ENCODE results near the gene METTL3. TPM values are rescaled to one million over a fixed set of nuclear protein-coding genes. Genes with fewer than 3 reads are reported as not detected.
A peak's percentile ranks its signal among the peaks of the same experiment; 100 is the strongest.

METTL3 gene
- total RNA-seq, 4 donors from 2014 or later, result 45.3 to 65.4 (median 58.6) TPM

DNA sequence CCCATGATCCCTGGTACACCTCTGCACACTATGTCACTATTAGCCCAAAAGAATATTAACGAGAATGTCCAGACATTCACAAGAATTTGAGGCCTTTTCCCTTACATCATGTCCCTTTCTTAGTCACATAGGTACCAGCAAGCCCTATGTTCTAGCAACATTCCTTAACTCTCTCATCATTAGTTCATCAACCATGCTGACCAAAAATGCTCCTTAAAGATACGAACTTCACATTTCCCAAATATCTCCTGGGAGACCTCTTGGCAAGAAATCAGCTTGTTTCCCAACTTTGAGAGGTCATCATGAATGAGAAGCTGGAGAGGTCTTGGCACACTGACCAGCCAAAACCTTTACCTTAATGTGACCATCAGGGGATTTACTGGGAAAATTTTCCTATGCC is 10.4 kb upstream of the METTL3 start:
- H3K27me3 ChIP-seq, result no peaks in the 10 kb centered on the region
- no peak overlapping the region for H3K27ac ChIP-seq
- no peaks in the 10 kb centered on the region for H3K9me3 ChIP-seq
- peak in 1 of 2 donors; percentile 19 for DNase-seq (ENCODE audit: low spot score in 2 of 2)
- H3K4me3 ChIP-seq, result no peak overlapping the region
- no peak for TF ChIP-seq EP300 (IDR thresholded peaks at IDR 0.05)
- TF ChIP-seq, protein P1, sequence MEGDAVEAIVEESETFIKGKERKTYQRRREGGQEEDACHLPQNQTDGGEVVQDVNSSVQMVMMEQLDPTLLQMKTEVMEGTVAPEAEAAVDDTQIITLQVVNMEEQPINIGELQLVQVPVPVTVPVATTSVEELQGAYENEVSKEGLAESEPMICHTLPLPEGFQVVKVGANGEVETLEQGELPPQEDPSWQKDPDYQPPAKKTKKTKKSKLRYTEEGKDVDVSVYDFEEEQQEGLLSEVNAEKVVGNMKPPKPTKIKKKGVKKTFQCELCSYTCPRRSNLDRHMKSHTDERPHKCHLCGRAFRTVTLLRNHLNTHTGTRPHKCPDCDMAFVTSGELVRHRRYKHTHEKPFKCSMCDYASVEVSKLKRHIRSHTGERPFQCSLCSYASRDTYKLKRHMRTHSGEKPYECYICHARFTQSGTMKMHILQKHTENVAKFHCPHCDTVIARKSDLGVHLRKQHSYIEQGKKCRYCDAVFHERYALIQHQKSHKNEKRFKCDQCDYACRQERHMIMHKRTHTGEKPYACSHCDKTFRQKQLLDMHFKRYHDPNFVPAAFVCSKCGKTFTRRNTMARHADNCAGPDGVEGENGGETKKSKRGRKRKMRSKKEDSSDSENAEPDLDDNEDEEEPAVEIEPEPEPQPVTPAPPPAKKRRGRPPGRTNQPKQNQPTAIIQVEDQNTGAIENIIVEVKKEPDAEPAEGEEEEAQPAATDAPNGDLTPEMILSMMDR (IDR thresholded peaks at IDR 0.05), result no peak
- TF ChIP-seq POLR2A (IDR thresholded peaks at IDR 0.05), result no peak
- H3K36me3 ChIP-seq, result peaks cover 0 to 35% (median 0%) of the 10 kb centered on the region in 3 donors
- peaks cover 0 to 15% (median 4%) of the 10 kb centered on the region in 4 donors for H3K4me1 ChIP-seq
- 49 to 58% methylated on average over 2 of the region's 2 CpGs for WGBS, 2 donors

GRCh38 chr14:21520767-21521166 is 9.6 kb upstream of the METTL3 start:
- 82 to 97% methylated on average over 1 of the region's 1 CpG for whole genome bisulfite sequencing, 2 donors
- Histone ChIP-seq H3K4me1 (peaks cover 0 to 11% (median 2%) of the 10 kb centered on the region in 4 donors), H3K4me3 (no peak overlapping the region), H3K27ac (no peak overlapping the region), H3K27me3 (no peaks in the 10 kb centered on the region), H3K9me3 (no peaks in the 10 kb centered on the region), H3K36me3 (peaks cover 0 to 35% (median 0%) of the 10 kb centered on the region in 3 donors)
- DNase-seq (ENCODE audit: low spot score in 2 of 2), result no peak
- TF ChIP-seq, protein P1 (IDR thresholded peaks at IDR 0.05), result no peak
- no peak for TF ChIP-seq EP300 (IDR thresholded peaks at IDR 0.05)
- no peak for TF ChIP-seq POLR2A (IDR thresholded peaks at IDR 0.05)

DNA sequence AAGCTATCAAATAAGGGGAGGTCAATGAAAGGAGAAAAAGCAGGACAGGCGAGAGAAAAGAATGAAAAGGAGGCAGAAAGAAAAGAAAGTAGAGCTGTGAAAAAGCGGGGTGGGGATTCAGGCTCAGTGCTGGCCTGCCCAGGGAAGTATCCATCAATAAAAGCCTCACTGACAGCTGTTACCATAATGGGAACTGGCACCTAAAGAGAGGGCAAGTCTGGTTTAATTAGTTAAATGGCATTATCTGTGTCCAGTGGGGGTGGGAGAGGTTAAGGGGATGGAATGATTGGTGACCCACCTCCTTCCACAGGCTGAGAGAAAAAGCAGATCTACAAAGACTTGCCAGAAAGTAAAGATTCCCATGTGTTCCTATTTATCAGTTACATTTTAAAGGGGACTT is 7.6 kb upstream of the METTL3 start:
- WGBS, 2 donors, result 62 to 72% methylated on average over 2 of the region's 2 CpGs
- Histone ChIP-seq H3K4me1 (no peaks in the 10 kb centered on the region), H3K9me3 (no peaks in the 10 kb centered on the region), H3K36me3 (peaks cover 0 to 20% (median 0%) of the 10 kb centered on the region in 3 donors), H3K27me3 (no peaks in the 10 kb centered on the region), H3K4me3 (no peak overlapping the region), H3K27ac (no peak overlapping the region)
- TF ChIP-seq, protein P1 (IDR thresholded peaks at IDR 0.05), result no peak
- TF ChIP-seq EP300 (IDR thresholded peaks at IDR 0.05) (no peak), POLR2A (IDR thresholded peaks at IDR 0.05) (no peak)
- no peak for DNase-seq (ENCODE audit: low spot score in 2 of 2)

DNA sequence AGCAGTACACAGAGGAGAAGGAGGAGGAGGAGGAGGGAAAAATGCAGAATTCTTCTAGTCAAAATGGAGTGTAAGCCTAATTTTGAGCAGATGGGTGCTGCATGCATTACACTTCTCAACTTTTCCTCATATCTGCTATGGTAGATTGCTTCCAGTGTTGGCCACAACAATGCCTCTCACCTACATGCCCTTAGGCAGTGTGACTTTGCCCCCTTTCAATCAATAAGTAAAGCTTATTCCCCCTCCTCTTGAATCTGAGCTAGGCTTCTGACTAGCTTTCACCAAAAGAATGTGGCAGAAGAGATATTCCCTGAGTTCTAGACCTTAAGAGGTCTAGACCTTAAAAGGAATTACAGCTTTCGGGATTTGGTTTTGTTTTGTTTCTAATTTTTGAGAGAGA is 3.2 kb upstream of the METTL3 start:
- H3K9me3 ChIP-seq, result no peaks in the 10 kb centered on the region
- DNase-seq (ENCODE audit: low spot score in 2 of 2), result no peak
- TF ChIP-seq EP300 (IDR thresholded peaks at IDR 0.05) (no peak), POLR2A (IDR thresholded peaks at IDR 0.05) (no peak)
- TF ChIP-seq, protein P1 (IDR thresholded peaks at IDR 0.05), result no peak
- WGBS, 2 donors, result 95 to 96% methylated on average over 1 of the region's 1 CpG
- peaks cover 0 to 18% (median 8%) of the 10 kb centered on the region in 4 donors for H3K4me1 ChIP-seq
- H3K27ac ChIP-seq, result no peak overlapping the region
- no peaks in the 10 kb centered on the region for H3K36me3 ChIP-seq
- H3K27me3 ChIP-seq, result no peaks in the 10 kb centered on the region
- no peak overlapping the region for H3K4me3 ChIP-seq

DNA sequence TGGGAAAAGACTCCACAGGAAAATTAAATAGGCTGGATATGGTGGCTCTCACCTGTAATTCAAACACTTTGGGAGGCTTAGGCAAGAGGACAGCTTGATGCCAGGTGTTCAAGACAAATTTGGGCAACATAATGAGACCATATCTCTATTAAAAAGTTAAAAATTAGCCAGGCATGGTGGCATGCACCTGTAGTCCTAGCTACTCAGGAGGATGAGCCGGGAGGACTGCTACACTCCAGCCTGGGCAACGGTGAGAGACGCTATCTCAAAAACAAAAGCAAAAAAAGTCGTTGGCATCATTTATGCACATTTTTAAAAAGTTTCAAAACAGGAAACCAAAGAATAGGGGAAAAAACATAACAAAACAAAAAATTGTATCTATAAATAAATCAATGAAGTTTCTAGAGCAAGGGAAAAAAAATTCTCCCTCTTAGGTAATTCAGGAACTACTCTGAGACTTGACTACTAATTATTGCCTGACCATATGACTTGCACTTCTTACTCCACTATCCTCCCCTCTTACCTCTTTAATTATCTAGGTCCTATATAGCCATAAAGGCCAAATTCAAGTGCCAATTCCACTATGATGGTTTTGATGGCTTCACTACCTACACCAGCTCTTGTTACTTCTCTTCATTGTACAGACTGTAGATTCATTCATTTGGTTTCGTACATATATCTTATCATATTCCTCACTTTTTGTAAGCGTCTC is 1.6 kb downstream of the METTL3 start:
- no peaks in the 10 kb centered on the region for H3K9me3 ChIP-seq
- TF ChIP-seq, protein P1 (IDR thresholded peaks at IDR 0.05), result no peak
- no peak for TF ChIP-seq EP300 (IDR thresholded peaks at IDR 0.05)
- TF ChIP-seq POLR2A (IDR thresholded peaks at IDR 0.05), result no peak

More for the DNA sequence above, 1.6 kb downstream of the METTL3 start:
- Histone ChIP-seq H3K36me3 (peaks cover 0 to 27% (median 5%) of the 10 kb centered on the region in 3 donors), H3K4me3 (peak overlapping the region in 1 of 4 donors; percentile 73), H3K4me1 (peaks cover 0 to 35% (median 12%) of the 10 kb centered on the region in 4 donors), H3K27ac (no peak overlapping the region), H3K27me3 (no peaks in the 10 kb centered on the region)
- no peak for DNase-seq (ENCODE audit: low spot score in 2 of 2)
- WGBS, 2 donors, result 80% methylated on average over 6 of the region's 6 CpGs

Measured in tibial nerve (tissue), 4 donors.